GM19043 (cell line): ENCODE data around the gene EXD1.

Source experiments
- ATAC-seq: cut with Tn5 transposase; IDR thresholded peaks from one replicate; pipeline ENCODE4 v1.9.1; 2021; ENCODE audit warnings: low read depth; ENCODE audit not compliant: unreplicated experiment

EXD1 gene

DNA sequence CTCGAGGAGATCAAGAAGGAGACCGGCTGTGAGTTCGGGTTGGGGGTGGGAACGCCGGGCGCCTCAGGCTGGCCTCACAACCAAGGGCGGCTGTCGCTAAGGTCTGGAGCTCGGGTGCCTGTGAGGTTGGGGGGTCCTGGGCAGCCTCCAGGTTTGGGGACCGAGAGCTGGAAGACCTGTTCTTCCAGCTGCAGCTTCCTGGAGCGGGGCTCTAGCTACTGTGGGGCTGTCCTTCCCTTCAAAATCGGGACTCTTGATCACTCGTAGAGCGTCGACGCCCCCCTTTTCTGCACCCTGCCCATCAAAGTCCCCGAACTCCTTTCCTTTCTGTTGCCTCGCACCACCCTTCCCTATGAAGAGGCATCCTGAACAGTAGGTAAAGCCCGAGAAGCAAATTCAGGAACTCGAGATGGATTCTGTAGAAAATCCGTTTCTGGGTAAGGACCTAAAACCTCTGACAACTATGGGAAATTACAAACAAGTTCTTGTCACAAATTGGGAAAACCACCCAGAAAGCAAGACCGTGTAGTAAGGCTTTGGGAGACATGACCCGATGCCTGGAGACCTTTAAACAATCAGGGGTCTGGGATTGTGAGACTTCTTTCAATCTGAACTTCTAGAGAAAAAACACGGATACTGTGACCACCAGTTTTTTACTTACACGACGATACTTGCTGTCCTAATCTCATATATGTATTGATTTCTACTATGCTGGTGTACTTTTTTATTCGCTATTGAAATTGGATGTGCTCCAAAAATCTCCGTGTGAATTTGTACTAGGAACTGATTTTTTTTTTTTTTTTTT lies 1.1 kb upstream of the EXD1 start:
- peak; percentile 40 for ATAC-seq

DNA sequence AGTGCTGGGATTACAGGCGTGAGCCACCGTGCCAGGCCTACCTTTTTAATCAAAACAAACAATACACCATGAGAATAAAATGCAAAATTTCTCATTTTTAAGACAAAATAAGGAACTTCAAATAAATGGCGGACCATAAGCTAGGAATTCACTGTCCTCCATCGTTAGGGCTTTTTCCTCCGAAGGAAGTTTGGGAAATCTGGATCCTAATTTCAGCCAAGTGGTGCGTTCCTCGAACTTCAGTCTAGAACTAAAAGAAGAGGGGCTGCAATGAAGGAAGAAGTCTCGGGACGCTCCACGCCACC lies 260 bp downstream of the EXD1 start:
- no peak for ATAC-seq

DNA sequence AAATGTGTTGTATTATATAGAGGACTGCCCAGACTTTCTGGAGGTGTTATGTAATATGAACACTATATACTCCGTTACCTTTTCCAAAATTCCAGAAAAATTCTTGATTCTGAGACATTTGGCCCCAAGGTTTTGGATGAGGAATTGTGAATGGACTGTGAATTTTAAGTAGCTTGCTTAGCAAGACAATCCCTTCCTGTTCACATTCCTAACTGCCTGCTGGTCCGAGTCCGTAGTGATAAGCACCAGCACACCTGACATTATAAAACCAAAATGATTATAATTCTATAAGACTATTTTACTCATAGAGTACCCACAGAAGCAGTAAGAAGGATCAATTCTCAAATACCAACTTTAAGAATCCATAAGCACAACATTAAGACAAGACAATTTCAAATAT lies 11.2 kb downstream of the EXD1 start:
- no peak for ATAC-seq

DNA sequence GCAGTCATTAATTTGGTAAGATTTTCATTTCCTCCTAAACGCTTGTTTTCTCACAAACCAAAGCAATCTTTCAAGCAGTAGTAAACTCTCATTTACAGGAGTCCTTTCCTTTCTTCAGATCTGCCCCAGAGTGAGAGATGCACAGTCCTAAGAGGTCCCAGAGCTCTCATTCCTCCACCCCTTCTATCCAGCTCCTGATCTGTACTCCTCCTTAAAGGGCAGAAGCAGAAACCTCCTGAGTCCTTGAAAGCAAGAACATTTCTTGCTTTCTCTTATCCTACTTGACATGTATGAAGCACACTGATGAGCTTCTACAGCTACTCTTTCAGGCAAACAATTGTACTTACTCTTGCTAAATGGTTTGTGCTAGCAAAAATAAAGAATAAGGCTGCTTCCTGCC lies 11.7 kb downstream of the EXD1 start:
- no peak for ATAC-seq

DNA sequence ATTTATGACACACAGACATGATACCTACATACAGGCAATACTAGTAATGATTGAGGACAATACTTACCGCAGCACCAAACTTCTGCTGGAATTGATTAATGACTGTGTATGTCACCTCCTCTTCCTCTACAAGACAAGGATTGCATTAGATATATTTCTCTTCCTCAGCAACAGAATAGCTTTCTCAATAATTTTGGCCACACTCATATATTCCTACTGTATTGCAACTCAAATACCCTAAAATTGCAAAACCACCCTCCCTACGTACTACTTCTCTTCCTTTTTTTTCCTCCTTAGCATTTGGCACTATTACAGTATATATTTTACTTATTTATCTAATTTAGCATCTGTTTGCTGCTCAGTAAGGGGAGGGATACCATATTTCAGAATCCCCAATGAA lies 14.8 kb downstream of the EXD1 start:
- ATAC-seq = no peak

DNA sequence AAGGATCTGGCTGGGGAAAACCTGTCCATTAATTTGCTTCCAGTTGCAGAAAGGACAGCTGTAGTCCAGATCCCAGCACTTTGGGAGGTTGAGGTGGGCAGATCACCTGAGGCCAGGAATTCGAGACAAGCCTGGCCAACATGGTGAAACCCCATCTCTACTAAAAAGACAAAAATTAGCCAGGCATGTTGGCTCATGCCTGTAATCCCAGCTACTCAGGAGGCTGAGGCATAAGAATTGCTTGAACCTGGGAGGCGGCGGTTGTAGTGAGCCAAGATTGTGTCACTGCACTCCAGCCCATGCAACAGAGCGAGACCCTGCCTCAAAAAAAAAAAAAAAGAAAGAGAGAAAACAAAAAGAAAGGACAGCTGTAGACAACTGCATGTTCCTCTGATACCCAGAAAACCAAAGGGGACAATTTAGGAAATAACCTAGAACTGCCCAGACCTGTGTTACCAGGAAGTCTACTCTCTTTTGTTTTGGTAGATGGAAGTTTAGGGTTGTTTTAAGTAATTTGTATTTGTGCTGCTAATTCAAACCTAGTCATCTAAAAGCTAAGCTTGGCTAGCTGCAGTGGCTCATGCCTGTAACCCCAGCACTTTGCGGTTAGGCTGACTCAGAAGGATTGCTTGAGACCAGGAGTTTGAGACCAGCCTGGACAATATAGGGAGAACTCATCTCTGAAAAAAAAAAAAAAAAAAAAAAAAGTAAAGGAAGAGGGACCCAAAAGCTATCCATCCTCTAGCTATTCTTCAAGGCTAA lies 22.7 kb downstream of the EXD1 start:
- ATAC-seq = no peak

DNA sequence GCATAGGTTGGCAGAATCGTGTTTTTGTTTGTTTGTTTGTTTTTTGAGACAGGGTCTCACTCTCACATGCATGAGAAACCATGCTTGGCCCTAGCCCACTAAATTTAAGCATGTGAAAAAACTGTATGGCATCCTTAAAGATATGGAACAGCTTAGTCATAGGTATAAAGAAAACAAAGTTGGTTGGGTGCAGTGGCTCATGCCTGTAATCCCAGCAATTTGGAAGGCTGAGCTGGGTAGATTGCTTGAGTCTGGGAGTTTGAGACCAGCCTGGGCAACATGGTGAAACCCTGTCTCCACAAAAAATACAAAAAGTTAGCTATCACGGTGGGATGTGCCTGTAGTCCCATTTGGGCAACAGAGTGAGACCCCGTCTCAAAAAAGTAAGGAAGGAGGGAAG lies 25.2 kb downstream of the EXD1 start:
- no peak for ATAC-seq

DNA sequence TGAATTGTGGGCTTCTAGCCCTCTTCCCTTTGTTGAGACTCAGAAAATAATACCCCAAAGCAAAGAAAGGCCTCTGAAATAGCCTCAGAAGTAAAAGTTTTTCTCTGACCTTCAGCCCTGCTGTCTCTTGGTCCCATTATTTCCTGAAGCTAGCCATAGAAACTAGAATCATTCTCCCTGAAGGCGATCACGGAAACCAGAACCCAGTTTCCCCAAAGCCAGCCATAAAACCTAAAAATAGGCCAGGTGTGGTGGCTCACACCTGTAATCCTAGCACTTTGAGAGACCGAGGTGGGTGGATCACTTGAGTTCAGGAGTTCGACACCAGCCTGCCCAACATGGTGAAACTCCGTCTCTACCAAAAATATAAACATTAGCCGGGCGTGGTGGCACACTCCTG lies 27.2 kb downstream of the EXD1 start:
- no peak for ATAC-seq

DNA sequence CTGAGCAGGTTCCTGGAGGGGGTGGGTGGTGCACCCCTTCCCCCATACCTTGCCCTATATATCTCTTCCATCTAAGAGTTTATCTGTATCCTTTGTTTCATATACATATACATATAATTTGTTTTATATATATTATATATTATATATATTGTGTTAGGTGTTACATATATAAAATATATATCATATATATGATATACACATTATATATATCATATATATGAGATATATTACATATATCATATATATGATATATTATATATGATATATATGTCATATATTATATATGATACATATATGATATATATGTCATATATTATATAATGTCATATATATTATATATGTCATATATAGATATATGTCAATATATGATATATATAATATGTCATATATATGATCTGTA lies 31.1 kb downstream of the EXD1 start:
- ATAC-seq = no peak

DNA sequence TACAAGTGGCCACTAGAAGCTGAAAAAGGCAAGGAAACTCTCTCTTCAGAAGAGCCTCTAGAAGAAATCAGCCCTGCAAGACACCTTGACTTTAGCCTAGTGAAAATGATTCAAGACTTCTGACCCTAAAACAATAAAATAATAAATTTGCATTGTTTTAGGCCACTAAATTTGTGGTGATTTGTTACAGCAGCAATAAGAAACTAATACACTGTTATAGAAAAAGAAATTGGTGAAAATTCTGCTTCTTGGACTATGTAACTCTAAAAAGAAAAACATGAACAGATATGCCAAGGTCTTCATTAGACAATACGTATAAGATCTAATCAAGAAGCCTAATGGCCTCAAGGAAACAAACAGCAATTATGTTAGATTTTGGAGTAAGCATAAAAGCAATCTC lies 36.1 kb downstream of the EXD1 start:
- no peak for ATAC-seq

DNA sequence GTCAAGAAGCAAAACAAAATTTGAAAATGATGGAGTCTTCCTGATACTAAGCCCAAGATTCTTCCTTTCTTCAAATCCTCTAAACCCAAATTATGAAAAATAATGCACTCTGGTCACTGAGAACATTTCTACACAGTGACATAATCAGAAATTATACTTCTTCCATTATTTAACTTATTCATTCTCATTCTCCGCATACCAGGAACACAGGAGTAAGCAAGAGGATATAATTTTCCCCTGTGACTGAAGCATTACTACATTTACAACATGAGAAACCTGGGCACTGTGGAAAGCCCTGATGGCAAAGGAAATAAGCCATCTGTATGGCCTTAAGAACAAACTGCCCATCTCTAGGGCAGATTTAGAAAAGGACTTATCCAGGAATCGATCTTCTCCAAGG lies 47.0 kb downstream of the EXD1 start:
- ATAC-seq = no peak

DNA sequence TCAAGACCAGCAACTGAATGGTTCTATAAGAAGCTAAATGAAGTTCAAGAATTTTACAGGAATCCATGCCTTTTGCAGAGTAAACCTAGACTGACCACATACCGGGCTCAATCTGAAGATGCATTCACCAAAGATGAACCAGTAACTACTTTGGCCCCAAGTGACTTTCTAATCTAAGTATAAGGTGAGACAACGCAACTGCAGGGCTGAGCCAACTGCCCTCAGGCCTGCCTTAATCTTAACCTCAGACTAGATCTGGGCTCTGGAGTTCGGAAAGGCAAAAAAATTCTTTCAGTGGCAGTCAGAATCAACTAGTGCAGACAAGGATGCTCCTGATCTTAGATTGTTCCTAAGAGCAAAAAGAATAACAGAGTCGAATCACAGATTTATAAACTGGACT lies 48.3 kb downstream of the EXD1 start:
- ATAC-seq = no peak

DNA sequence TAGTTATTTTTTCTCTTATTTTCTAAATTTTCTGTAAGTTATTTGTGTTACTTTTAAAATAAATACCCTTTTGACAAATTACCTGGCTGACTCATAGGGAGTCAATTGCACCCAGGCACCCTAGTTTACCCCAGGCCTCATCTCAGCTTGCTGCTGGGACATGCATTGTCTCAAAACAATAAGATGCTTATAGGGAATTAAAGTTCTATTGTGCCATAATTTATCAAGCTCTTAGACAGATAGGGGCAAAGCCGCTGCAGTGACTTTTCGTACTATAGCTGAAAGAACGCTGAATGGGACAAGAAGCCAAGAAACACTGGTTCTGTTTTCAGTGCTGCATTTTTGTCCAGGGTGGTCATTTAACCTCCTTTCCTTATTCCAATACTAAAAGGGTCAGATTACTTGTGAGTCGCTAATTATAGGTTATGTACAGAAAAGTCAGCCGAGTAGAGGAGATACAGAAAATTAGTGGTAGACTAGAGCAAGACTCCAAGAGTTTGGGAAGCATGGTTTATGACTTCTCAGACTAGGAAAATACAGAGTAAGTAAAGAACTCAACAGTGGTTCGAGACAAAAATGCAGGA lies 50.3 kb downstream of the EXD1 start:
- ATAC-seq = no peak

DNA sequence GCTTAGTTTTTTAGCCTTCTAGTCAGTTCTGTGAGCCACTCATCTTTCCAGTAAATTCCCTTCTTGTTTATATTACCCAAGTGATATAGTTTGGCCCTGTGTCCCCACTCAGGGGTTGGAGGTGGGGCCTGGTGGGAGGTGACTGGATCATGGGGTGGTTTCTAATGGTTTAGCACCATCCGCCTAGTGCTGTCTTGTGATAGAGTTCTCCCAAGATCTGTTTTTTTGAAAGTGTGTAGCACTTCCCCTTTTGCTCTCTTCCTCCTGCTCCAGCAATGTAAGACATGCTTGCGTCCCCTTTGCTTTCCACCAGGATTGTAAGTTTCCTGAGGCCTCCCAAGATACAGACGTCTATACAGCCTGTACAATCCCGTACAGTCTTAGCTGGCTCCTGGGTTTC lies 60.8 kb downstream of the EXD1 start:
- ATAC-seq = no peak

DNA sequence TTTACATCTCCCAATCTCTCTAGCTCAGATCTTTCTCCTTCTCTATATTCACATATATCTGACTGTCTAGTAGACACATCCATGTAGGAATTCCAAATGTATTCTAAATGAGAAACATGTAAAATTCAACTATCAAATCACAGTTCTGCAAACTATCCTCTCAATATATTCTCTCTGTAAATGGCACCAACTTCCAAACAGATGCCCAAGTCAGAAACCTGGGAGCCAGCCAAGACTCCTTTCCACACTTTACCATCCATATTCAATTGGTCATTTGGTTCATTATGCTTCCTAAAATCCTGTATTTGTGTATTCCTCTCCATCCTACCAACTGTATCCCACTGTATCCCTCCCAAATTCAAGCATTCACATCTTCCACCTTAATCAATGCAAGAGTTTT lies 61.5 kb downstream of the EXD1 start:
- ATAC-seq = no peak

DNA sequence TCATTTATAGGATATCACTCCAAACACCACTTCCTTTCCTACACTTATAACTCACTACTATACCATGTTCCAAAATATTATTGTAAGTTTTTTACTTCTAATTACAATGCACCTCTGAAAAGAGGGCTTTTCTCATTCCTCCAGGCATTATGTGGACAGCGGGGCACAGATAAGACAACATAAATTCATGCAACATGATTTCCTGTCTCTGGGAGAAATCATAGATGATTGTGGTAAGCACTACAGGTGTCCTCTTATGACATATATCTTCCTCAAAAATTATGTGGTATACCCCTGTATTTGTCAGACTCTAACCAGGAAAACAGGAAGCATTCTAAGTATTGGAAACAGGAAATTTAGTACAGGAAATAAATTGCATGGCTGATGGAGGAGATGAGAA lies 68.8 kb downstream of the EXD1 start:
- no peak for ATAC-seq

DNA sequence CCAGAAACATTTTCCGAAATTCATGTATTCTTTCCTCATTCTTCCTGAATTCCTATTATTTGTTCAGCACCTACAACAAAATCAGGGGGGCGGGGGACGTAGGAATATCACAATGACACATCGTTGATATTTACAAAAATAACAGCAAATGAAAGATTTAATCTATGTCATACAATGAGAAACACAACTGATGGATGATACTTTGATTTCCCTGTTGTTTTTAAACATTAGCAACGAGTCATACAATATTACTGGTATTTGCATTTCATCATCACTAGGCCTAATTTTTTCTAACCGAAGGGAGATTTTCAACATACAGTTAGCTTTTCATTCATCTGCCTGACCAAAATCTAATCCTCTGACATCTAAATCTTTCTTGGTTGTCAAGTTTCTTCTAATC lies 69.2 kb downstream of the EXD1 start:
- no peak for ATAC-seq

DNA sequence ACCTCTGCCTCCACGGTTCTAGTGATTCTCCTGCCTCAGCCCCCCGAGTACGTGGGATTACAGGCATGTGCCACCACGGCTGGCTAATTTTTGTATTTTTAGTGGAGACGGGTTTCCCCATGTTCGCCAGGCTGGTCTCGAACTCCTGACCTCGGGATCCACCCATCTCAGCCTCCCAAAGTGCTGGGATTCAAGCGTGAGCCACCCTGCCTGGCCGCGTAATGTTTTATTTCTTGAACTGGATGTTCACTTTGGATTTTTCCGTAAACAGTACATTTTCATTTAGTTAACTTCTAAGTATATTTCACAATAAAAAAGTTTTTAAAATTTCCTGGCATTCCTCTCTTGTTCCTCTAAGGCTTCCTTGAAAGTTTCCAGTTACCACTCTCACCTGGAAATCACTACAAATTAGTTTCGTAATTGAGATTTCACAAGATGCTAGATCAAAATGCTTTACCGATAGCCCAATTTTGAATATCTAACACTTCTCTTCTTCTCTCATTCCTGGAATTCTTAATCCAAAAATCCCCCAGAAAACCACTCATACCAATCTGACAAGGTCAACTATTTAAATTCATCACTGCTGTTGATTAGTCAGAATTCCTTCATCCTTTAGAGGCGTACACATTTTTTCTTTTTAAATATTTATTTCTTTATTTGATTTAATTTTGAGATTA lies 69.8 kb downstream of the EXD1 start:
- no peak for ATAC-seq

DNA sequence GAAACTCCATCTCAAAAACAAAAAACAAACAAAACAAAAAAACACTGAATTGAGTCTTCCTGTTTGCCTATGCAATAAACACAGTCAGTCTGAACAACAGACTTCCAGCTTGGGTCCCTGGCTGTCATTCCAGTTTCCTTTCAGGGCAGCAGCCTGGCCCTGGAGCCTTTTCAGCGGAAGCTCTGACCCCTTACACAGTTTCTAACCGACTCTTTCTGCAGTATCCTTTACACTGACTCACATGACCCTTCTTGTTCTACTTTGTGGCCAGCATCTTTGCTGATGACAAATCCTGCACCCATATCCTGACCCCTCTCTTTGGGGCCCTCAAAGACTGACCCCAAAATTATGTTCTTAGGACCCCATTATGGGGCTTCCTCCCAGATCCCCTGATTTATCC lies 76.1 kb downstream of the EXD1 start:
- ATAC-seq = no peak

DNA sequence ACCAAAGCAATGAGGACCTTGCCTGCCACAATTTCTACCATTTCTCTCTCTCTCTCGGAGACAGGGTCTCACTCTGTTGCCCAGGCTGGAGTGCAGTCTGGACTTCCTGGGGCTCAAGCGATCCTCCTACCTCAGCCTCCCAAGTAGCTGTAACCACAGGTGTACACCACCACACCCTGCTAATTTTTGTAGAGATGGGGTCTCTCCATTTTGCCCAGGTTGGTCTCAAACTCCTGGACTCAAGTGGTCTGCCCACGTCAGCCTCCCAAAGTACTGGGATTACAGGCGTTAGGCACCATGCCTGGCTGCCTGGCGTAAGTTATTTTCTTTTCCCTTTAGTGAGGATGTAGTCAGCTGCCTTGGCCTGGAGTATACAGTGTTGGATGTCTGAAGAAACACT lies 76.8 kb downstream of the EXD1 start:
- ATAC-seq = no peak

DNA sequence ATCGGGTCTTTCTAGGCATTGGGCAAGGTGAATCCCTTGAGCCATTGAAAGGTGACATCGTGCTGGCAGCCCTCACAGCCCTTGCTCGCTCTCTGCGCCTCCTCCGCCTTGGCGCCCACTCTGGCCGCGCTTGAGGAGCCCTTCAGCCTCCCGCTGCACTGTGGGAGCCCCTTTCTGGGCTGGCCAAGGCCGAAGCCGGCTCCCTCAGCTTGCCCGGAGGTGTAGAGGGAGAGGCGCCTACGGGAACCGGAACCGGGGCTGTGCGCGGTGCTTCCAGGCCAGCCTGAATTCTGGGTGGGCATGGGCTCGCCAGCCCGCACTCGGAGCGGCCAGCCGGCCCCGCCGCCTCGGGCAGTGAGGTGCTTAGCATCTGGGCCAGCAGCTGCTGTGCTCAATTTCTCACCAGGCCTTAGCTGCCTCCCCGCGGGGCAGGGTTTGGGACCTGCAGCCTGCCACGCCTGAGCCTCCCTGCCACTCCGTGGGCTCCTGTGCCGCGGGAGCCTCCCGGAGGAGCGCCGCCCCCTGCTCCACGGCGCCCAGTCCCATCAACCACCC lies 79.0 kb downstream of the EXD1 start:
- ATAC-seq = no peak
